Ascending aorta (tissue), 2 donors: ENCODE results near the gene ZFAND6. TPM values are rescaled to one million over a fixed set of nuclear protein-coding genes. Genes with fewer than 3 reads are reported as not detected.

Experiments
- DNase-seq, 2 donors: peaks; one replicate each; pipeline ENCODE4 v3.0.0-alpha.2; 2019; ENCODE audit warnings: low spot score in 2 of 2
- H3K27ac ChIP-seq, 2 donors: fragments of 200-600 bp; sonication (generic); one replicate each; pipeline ENCODE4 v1.5.1; 2016 to 2017; ENCODE audit warnings: mild to moderate bottlenecking in 1 of 2
- H3K27me3 ChIP-seq: fragments of 200-600 bp; sonication (generic); one replicate; pipeline ENCODE4 v1.5.1; 2017
- H3K36me3 ChIP-seq, 2 donors: fragments of 200-600 bp; sonication (generic); one replicate each; pipeline ENCODE4 v1.5.1; 2016
- H3K4me1 ChIP-seq, 2 donors: fragments of 200-600 bp; sonication (generic); one replicate each; pipeline ENCODE4 v1.5.1; 2016 to 2017; ENCODE audit warnings: mild to moderate bottlenecking in 1 of 2
- H3K4me3 ChIP-seq, 2 donors: fragments of 200-600 bp; sonication (generic); one replicate each; pipeline ENCODE4 v1.5.1; 2016 to 2017; ENCODE audit warnings: mild to moderate bottlenecking in 1 of 2
- H3K9me3 ChIP-seq, 2 donors: fragments of 200-600 bp; sonication (generic); one replicate each; pipeline ENCODE4 v1.5.1; 2016
- intact Hi-C: fragments of 100-400 bp; cut with DNase I; formaldehyde crosslinking; loops from one replicate; pipeline ENCODE4 v1.15.1; 2023
- total RNA-seq: library from RNA; depleted of rRNA; stranded (reverse); fragments of >200 nt; gene quantifications from one replicate; pipeline ENCODE4 v1.1.0, GENCODE V29; 2016
- TF ChIP-seq, protein P1 (sequence below), 3 experiments: fragments of 200-600 bp in 2 of 3; fragments of 450-650 bp in 1 of 3; sonication (generic) in 2 of 3; IDR thresholded peaks; one replicate each; pipeline ENCODE4 v1.5.1; 2016 to 2019; ENCODE audit warnings: antibody characterized with exemption in 3 of 3, mild to moderate bottlenecking in 1 of 3, moderate library complexity in 1 of 3

The ZFAND6 gene
- total RNA-seq, 1 donor from 2014 or later, result 49.6 TPM

DNA sequence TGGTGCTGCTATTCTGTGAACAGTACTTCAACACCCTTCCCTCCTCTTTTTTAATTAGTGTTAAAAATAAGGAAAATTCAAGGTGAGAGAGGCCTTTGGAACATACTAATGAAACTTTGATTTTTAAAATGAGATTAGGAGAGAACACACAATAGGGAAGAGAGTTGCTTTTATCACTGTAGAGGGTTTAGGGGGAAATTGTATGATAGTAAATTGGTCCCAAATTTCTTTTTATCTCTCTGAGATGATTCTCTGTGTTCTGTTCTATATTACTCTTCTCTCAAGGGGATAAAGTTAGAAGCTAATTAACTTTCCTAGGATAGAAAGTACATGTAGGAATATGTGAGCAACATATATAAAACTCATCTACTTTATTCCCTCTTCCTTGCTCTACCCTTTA is 40.8 kb downstream of the ZFAND6 start:
- Histone ChIP-seq H3K27ac (no peak overlapping the region), H3K4me1 (peaks cover 0 to 3% of the 10 kb centered on the region in 2 donors), H3K9me3 (no peaks in the 10 kb centered on the region), H3K4me3 (no peak overlapping the region), H3K36me3 (no peaks in the 10 kb centered on the region), H3K27me3 (no peaks in the 10 kb centered on the region)
- TF ChIP-seq, protein P1, sequence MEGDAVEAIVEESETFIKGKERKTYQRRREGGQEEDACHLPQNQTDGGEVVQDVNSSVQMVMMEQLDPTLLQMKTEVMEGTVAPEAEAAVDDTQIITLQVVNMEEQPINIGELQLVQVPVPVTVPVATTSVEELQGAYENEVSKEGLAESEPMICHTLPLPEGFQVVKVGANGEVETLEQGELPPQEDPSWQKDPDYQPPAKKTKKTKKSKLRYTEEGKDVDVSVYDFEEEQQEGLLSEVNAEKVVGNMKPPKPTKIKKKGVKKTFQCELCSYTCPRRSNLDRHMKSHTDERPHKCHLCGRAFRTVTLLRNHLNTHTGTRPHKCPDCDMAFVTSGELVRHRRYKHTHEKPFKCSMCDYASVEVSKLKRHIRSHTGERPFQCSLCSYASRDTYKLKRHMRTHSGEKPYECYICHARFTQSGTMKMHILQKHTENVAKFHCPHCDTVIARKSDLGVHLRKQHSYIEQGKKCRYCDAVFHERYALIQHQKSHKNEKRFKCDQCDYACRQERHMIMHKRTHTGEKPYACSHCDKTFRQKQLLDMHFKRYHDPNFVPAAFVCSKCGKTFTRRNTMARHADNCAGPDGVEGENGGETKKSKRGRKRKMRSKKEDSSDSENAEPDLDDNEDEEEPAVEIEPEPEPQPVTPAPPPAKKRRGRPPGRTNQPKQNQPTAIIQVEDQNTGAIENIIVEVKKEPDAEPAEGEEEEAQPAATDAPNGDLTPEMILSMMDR (IDR thresholded peaks at IDR 0.05), result no peak
- intact Hi-C loops, result no loop called here
- DNase-seq, result no peak

DNA sequence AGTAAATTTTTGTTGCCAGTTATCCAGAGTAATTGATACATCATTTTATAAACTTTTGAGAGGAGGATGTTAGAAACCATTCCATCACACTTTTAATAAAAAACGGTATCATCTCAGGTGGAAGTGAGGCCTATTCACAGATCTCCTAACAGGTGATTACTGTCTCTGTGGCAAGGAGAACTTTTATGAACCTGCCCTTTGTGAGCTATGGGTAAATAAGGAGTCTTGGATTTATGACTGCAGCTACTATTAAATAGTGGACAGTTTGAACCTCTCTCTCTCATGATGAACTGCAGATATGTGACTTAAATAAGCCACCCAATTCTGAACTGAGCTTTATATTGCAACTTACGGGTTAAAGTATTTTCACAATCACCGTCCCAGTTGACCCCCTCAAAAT is 45.7 kb downstream of the ZFAND6 start:
- no peak overlapping the region for H3K4me3 ChIP-seq
- no peaks in the 10 kb centered on the region for H3K9me3 ChIP-seq
- TF ChIP-seq, protein P1 (IDR thresholded peaks at IDR 0.05), result no peak
- intact Hi-C loops, result no loop called here
- H3K27ac ChIP-seq, result no peak overlapping the region
- H3K36me3 ChIP-seq, result no peaks in the 10 kb centered on the region
- no peak for DNase-seq
- no peaks in the 10 kb centered on the region for H3K27me3 ChIP-seq
- H3K4me1 ChIP-seq, result no peaks in the 10 kb centered on the region

DNA sequence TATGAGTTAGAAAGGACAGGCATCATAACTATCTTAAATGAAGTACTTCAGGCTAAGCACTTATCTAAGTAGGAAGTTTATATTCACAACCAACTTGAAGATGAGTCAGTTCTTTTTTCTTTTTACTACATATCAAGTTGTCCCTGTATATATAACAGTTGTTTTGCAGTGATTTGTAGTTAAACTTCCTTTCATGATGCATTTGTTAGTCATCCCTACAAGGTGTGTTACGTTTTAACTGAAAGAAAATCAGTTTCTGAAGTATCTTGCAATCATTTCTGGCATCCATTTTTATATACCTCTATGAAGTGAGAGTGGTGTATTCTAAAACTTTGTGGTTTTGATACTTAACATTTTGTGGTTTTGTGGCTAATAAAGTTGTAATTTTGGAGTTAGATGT is 46.1 kb downstream of the ZFAND6 start:
- intact Hi-C loops, result no loop called here
- TF ChIP-seq, protein P1 (IDR thresholded peaks at IDR 0.05), result no peak
- H3K27ac ChIP-seq, result no peak overlapping the region

DNA sequence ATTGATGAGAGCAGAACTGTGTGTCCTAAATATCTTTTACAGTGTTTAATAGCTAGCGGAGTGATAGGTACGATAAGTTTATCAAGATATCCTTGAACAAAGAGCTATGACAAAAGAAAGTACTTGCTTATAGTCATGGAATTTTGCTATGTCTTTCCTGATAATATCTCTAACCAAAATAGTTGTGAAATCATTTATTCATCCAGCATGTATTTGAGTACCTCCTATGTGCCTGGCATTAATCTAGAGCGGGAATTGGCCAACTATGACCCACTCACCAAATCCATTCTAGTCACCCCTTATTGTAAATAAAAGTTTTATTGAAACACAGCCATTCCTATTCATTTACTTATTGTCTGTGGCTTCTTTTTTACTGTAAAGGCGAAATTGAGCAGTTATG is 46.6 kb downstream of the ZFAND6 start:
- DNase-seq, result no peak
- intact Hi-C loops, result no loop called here
- Histone ChIP-seq H3K4me3 (no peak overlapping the region), H3K27me3 (no peaks in the 10 kb centered on the region), H3K36me3 (no peaks in the 10 kb centered on the region), H3K27ac (no peak overlapping the region), H3K4me1 (no peaks in the 10 kb centered on the region), H3K9me3 (no peaks in the 10 kb centered on the region)
- TF ChIP-seq, protein P1 (IDR thresholded peaks at IDR 0.05), result no peak

More for the DNA sequence above, 46.1 kb downstream of the ZFAND6 start:
- no peaks in the 10 kb centered on the region for H3K9me3 ChIP-seq
- DNase-seq, result no peak
- H3K4me3 ChIP-seq, result no peak overlapping the region
- no peaks in the 10 kb centered on the region for H3K36me3 ChIP-seq
- no peaks in the 10 kb centered on the region for H3K4me1 ChIP-seq
- H3K27me3 ChIP-seq, result no peaks in the 10 kb centered on the region

DNA sequence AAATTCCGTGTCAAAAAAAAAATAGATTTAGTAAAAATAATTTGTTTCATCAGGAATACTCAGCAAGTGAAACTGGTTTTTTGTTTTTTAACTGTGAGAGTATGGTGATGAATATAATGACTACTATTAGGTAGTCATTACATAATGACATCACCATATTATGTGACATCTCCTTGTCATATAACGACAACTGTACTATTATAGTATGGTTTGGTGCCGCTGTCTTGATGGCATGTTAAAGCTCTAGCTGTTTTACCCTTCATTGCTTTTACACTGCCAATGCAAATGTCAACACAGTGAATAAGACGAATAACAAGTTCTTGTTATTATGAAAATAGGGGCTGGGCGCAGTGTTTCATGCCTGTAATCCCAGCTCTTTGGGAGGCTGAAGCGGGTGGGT is 47.7 kb downstream of the ZFAND6 start:
- H3K27me3 ChIP-seq, result no peaks in the 10 kb centered on the region
- H3K27ac ChIP-seq, result no peak overlapping the region
- no peaks in the 10 kb centered on the region for H3K4me1 ChIP-seq
- no peaks in the 10 kb centered on the region for H3K36me3 ChIP-seq
- no peak for DNase-seq
- no peaks in the 10 kb centered on the region for H3K9me3 ChIP-seq
- H3K4me3 ChIP-seq, result no peak overlapping the region
- TF ChIP-seq, protein P1 (IDR thresholded peaks at IDR 0.05), result no peak
- intact Hi-C loops, result no loop called here

DNA sequence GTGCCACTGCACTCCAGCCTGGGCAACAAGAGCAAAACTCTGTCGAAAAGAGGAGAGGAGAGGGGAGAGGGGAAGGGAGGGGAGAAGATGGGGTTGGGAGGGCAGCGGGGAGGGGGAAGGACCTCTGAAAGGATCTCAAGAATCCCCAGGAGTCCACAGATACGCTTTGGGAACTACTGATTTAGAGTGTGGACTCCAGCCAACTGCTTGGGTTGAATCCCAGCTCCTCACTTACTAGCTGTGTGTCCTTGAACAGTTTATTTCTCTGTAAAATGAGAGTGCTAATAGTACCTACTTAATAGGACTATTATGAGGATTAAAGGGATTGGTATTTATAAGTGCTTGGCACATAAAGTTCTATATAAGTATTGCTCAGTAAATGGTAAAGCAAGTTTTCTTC is 48.3 kb downstream of the ZFAND6 start:
- no peak for DNase-seq

More for the DNA sequence above, 48.3 kb downstream of the ZFAND6 start:
- Histone ChIP-seq H3K4me3 (no peak overlapping the region), H3K27me3 (no peaks in the 10 kb centered on the region), H3K27ac (no peak overlapping the region), H3K4me1 (no peaks in the 10 kb centered on the region), H3K36me3 (no peaks in the 10 kb centered on the region), H3K9me3 (no peaks in the 10 kb centered on the region)
- TF ChIP-seq, protein P1 (IDR thresholded peaks at IDR 0.05), result no peak
- intact Hi-C loops, result no loop called here
